ENCODE results near the gene OLA1.

OLA1 gene

GRCh38 chr2:174233771-174234275, 14.5 kb downstream of the OLA1 start:
- in situ Hi-C loops (cut with MboI; ENCODE audit: low pct_unique_long_range_greater_than_20kb, low sequenced_read_pairs) = no loop called here
- DNase-seq = no peak

- in situ Hi-C loops (cut with MboI; ENCODE audit: low pct_unique_long_range_greater_than_20kb, low sequenced_read_pairs) = no loop called here
- DNase-seq = no peak
These were observed 20.6 kb downstream of the OLA1 start for GRCh38 chr2:174227748-174228147.

DNA sequence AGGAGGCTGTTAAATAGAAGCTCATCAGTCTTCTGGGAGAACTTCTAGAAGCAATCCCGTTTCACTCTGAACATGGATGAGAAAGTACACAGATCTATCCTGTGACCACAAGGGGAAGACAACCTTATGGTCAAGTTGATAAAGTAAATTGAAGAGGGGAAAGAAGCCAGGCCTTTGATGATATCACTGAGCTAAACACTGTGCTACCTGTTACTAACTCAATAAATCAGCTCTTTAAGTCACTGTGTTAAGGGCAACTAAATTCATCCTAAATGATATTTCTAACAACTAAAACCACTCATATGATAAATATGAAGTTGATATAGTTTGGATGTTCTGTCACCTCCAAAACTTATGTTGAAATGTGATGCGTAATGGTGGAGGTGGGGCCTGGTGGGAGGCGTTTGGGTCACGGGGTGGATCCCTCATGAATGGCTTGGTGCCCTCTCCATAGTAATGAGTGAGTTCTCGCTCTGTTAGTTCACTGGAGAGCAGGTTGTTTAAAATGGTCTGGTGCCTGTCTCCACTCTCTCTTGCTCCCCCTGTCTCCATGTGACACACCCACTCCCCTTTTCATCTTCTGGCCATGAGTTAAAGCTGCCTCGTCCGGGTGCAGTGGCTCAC, 23.6 kb downstream of the OLA1 start:
- in situ Hi-C loops (cut with MboI; ENCODE audit: low pct_unique_long_range_greater_than_20kb, low sequenced_read_pairs) = no loop called here
- no peak for DNase-seq

DNA sequence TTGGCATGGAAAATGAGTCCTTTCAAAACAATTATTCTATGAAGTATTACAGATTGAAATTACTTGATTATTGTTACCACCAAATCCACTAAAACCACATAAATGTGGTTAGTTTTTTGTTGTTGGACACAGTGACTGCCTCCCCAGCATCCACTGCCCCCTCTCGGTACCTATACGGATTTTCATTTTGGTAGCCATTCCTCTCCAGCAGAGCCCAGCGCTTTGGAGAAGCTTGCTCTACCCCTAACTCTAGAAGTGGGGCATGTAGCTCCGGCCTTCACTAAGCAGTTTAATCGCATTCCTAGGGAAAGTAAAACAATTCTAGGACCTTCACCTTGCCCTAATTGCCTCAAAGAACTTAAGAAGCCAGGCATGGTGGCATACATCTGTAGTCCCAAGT, 24.2 kb downstream of the OLA1 start:
- no peak for DNase-seq
- in situ Hi-C loops (cut with MboI; ENCODE audit: low pct_unique_long_range_greater_than_20kb, low sequenced_read_pairs) = no loop called here

GRCh38 chr2:174223388-174223787, 24.9 kb downstream of the OLA1 start:
- no peak for DNase-seq
- in situ Hi-C loops (cut with MboI; ENCODE audit: low pct_unique_long_range_greater_than_20kb, low sequenced_read_pairs) = no loop called here

GRCh38 chr2:174222154-174222553, 26.2 kb downstream of the OLA1 start:
- DNase-seq = no peak
- in situ Hi-C loops (cut with MboI; ENCODE audit: low pct_unique_long_range_greater_than_20kb, low sequenced_read_pairs) = no loop called here

DNA sequence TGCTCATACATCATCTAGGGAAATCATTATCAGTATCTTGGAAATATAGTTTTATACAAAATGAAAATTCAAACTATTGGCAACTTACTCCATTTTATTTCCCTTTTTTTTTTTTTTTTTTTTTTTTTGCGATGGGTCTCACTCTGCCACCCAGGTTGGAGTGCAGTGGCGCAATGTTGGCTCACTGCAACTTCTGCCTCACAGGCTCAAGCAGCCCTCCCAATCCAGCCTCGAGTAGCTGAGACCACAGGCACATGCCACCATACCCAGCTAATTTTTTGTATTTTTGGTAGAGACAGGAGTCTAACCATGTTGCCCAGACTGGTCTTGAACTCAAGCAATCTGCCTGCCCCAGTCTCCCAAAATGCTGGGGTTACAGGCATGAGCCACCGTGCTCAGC, 29.0 kb downstream of the OLA1 start:
- in situ Hi-C loops (cut with MboI; ENCODE audit: low pct_unique_long_range_greater_than_20kb, low sequenced_read_pairs) = no loop called here
- DNase-seq = no peak

DNA sequence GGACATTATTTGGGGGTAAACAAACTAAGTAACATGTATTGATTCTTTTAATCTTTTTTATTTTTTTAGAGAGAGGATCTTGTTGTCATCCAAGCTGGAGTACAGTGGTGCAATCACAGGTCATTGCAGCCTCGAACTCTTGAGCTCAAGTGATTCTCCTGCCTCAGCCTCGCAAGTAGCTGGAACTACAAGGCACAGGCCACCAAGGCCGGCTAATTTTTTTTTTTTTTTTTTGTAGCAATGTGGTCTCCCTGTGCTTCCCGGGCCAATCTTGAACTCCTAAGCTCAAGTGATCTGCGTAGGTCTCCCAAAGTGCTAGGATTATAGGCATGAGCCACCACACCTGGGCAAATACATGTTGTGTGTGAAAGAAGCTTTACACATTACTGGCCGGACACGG, 29.6 kb downstream of the OLA1 start:
- in situ Hi-C loops (cut with MboI; ENCODE audit: low pct_unique_long_range_greater_than_20kb, low sequenced_read_pairs) = no loop called here
- no peak for DNase-seq

DNA sequence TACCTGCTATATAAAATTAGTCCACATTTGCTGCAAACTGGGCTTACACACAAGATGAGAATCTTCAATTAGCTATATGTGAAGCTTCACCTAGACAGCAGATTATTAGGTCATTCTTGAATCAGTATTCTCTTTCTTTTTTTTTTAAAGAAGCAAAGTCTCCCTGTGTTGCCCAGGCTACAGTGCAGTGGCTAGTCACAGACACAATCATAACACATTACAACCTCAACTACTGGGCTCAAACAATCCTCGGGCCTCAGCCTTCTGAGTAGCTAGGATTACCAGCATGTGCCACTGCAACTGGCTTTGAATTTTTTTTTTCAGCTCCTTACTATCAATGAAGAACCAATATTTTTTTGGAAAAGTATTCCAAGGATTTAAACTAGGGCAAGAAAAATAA, 30.5 kb downstream of the OLA1 start:
- in situ Hi-C loops (cut with MboI; ENCODE audit: low pct_unique_long_range_greater_than_20kb, low sequenced_read_pairs) = no loop called here
- DNase-seq = no peak

DNA sequence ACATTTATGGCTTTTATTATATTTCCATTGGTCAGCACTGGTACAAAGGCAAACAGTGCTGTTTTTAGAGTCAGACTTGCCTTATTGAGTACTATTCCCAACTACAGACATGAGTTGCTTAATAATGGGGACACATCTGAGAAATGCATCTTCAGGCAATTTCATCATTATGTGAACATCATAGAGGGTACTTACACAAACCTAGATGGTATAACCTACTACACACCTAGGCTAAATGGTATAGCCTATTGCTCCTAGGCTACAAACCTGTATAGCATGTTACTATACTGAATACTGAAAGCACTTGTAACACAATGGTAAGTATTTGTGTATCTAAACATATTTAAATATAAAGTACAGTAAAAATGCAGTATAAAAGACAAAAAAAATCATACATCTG, 36.4 kb downstream of the OLA1 start:
- in situ Hi-C loops (cut with MboI; ENCODE audit: low pct_unique_long_range_greater_than_20kb, low sequenced_read_pairs) = no loop called here
- DNase-seq = no peak

DNA sequence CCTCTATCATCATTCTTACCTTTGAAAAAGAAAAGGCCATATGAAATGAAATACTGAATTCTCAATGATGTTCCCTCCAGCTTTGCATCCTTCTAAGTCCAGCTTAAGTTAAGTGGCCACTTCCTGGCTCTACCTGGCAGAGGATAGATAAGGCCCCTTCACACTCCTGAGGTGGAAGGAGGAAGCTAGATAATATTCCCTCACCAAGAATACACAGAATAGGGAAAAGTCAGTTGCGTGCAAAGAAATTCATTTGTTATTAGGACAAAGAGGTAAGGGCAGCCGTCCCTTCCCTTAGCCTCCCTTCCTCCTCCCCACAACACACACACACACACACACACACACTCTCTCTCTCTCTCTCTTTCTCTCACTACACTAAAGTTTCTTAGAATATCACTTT, 37.5 kb downstream of the OLA1 start:
- in situ Hi-C loops (cut with MboI; ENCODE audit: low pct_unique_long_range_greater_than_20kb, low sequenced_read_pairs) = no loop called here
- DNase-seq = peak; percentile 47

GRCh38 chr2:174209325-174209724, 39.0 kb downstream of the OLA1 start:
- DNase-seq = no peak
- in situ Hi-C loops (cut with MboI; ENCODE audit: low pct_unique_long_range_greater_than_20kb, low sequenced_read_pairs) = no loop called here

GRCh38 chr2:174208026-174208425, 40.3 kb downstream of the OLA1 start:
- in situ Hi-C loops (cut with MboI; ENCODE audit: low pct_unique_long_range_greater_than_20kb, low sequenced_read_pairs) = no loop called here

GRCh38 chr2:174205562-174205961, 42.8 kb downstream of the OLA1 start:
- no peak for DNase-seq
- in situ Hi-C loops (cut with MboI; ENCODE audit: low pct_unique_long_range_greater_than_20kb, low sequenced_read_pairs) = no loop called here

More at GRCh38 chr2:174208026-174208425, 40.3 kb downstream of the OLA1 start:
- DNase-seq = no peak

- no peak for DNase-seq
- in situ Hi-C loops (cut with MboI; ENCODE audit: low pct_unique_long_range_greater_than_20kb, low sequenced_read_pairs) = no loop called here
These were observed 46.1 kb downstream of the OLA1 start for GRCh38 chr2:174202188-174202587.

DNA sequence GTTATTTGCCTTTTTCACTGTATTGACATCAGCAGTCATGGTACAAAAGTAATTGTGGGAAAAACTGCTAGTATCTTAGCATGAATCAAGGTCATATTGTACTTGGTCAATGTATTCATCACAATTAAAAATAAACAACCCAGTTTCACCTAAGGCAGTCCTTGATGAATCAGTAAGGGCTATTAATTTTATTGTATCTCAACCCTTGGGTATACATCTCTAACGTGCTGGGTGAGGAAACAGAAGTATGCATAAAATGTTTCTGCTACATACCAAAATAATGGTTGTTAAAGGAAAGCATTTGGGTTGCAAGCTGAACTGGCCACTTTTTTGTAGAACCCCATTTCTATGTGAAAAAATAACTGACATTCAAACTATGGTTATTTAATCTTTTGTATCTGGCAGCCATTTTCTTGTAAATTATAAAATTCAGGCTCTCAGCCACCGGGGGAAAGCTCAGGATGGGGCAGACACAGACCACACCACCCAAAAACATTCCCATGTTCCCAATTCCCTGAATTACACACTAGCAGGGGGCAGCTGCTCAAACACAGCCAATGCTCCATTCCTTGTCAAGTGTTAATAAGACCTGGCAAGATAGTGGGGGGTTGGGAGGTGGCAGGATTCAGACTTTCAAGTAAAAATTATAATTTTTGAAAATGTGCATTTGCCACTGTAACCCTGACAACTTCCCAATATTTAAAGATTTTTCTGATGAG, 49.3 kb downstream of the OLA1 start:
- no peak for DNase-seq
- in situ Hi-C loops (cut with MboI; ENCODE audit: low pct_unique_long_range_greater_than_20kb, low sequenced_read_pairs) = no loop called here

- no peak for DNase-seq
These were observed 53.1 kb downstream of the OLA1 start for GRCh38 chr2:174195253-174195652.

DNA sequence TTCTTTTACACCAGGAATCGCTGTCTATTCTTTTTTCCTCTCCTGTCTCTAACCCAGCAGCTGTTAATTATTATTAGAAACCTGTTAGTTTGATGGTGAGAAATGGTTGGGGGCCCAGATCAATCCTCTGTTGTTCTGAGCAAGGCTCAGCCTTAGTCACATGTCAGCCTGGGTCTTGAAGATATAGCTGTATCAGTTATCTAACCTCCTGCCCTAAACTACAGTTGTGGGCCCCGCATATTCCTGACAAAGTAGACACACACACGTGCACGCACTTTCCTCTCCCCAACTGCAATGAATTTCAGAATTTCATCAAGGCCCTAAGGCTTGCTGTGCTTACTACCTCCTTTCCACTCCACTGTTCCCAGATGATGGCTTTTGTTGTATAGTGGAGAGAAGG, 54.6 kb downstream of the OLA1 start:
- DNase-seq = no peak
- in situ Hi-C loops (cut with MboI; ENCODE audit: low pct_unique_long_range_greater_than_20kb, low sequenced_read_pairs) = no loop called here

More at GRCh38 chr2:174195253-174195652, 53.1 kb downstream of the OLA1 start:
- in situ Hi-C loops (cut with MboI; ENCODE audit: low pct_unique_long_range_greater_than_20kb, low sequenced_read_pairs) = no loop called here

DNA sequence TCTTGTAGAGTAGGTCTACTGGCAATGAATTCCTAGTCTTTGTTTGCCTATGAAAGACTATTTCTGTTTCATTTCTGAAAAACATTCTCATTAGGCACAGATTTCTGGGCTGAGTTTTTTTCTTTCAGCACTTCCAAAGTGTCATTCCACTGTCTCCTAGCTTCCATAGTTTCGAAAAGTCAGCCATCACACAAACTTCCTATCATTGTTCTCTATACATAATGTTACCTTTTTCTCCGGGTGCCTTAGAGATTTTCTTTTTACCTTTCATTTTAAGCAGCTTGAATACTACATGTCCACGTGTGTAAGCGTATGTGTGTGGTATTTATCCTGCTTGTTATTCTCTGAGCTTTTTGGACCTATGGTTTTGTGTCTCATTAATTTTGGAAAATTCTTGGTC, 55.7 kb downstream of the OLA1 start:
- in situ Hi-C loops (cut with MboI; ENCODE audit: low pct_unique_long_range_greater_than_20kb, low sequenced_read_pairs) = no loop called here
- no peak for DNase-seq

DNA sequence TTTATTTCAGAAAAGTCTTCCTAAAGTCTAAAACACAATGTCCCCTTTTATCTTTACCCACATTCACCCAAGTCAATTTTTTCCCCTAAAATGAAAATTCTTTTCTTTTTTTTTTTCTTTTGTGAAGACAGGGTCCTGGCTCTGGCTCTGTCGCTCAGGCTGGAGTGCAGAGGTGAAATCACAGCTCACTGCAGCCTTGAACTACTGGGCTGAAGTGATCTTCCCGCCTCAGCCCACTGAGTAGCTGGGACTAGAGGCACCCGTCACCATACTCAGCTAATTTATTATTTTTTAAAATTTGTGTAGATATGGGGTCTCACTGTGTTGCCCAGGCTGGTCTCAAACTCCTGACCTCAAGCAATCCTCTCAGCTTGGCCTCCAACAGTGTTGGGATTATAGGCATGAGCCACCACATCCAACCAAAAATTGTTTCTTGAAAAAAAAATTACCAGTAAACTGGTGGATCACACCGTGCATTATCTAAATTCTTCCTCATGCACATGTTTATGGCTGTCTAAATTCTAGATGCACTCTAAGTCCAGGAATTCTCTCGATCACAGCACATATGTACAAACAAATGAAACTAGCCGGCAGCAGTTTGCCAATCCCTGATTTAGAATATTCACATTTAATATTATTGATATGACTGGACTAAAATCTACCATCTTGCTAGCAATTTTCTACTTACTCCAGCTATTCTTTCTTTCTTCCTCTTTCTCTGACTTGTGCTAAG, 56.8 kb downstream of the OLA1 start:
- in situ Hi-C loops (cut with MboI; ENCODE audit: low pct_unique_long_range_greater_than_20kb, low sequenced_read_pairs) = no loop called here
- no peak for DNase-seq
